HG03469 (cell line): Measurements from ENCODE around the gene ERO1A.
"Not testable (repeated sequence)": the region's sequence is repeated elsewhere in the genome, so short reads cannot be mapped to it uniquely, and the experiment has no call there.

ENCODE experiments used
- ATAC-seq: cut with Tn5 transposase; IDR thresholded peaks from one replicate; pipeline ENCODE4 v1.9.1; 2021; ENCODE audit warnings: mild to moderate bottlenecking, moderate library complexity, moderate number of reproducible peaks; ENCODE audit not compliant: unreplicated experiment

ERO1A gene, protein sequence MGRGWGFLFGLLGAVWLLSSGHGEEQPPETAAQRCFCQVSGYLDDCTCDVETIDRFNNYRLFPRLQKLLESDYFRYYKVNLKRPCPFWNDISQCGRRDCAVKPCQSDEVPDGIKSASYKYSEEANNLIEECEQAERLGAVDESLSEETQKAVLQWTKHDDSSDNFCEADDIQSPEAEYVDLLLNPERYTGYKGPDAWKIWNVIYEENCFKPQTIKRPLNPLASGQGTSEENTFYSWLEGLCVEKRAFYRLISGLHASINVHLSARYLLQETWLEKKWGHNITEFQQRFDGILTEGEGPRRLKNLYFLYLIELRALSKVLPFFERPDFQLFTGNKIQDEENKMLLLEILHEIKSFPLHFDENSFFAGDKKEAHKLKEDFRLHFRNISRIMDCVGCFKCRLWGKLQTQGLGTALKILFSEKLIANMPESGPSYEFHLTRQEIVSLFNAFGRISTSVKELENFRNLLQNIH

DNA sequence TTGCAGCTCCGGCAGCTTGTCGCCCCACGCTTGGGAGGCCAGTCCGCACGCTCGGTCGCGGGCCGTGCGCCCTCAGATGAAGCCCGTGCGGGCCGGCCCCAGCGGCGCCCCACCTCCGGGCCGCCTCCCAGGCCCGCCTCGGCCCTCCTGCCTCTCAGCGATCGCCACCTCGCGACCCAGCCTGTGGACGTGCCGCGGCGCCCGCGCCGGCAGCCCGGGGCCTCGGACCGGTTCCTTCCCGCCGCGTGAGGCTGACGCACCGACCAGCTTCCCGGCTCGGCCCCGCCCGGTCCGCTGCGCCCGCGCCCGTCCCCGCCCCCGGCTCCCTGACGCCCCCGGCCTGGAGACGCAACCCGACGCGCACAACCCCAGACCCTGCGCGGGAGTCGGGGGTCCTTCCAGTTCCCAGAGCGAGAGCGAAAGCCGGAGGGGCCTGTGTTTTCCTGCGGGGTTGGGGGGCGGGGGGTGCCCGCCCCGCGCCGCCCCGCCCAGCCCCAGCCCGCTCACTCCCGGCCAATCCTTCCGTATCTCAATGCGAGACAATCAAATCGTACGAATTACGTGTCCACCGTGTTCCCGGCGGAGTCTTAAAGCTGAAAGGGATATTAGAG is at the start of gene ERO1A:
Gene ERO1A (minus strand): TSS at position 78 of the 611 bp plus-strand sequence. CDS start 77 bp downstream, at position 1.
- peak; percentile 42 for ATAC-seq

DNA sequence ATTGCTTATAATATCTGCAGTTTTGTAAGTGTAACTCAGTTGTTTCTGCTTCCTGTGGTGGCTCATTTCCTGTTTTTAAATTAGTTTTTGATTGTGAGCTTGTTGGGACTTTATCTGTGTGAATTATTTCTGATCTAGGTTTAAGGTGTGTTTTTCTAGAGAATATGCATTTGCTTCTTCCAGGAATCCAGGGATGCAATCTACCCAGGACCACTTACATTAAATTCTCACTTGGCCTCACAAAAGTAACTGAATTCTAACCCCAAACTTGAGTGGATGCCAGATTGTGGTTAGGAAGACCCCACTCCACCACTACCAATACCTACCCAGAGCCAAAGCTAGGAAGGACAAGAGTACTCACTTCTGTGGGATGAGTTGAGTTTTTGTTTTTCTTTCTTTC is 46.5 kb upstream of the ERO1A start:
- ATAC-seq, result no peak

DNA sequence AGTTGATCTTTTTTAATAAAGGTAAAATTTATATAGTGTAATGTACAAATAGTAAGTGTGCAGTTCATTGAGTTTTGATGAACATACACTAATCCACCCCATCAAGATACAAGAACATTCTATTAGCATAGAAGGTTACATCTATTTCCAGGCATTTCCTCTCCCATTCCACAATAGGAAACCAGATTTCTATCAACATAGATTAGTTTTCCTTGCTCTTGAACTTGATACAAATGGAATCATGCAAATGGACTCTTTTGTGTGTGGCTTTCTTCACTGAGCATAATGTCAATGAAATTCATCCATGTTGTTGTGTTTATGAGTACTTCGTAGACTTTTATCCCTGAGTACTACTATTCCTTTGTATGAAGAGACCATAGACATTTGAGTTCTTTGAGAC is 45.4 kb upstream of the ERO1A start:
- ATAC-seq, result no peak

DNA sequence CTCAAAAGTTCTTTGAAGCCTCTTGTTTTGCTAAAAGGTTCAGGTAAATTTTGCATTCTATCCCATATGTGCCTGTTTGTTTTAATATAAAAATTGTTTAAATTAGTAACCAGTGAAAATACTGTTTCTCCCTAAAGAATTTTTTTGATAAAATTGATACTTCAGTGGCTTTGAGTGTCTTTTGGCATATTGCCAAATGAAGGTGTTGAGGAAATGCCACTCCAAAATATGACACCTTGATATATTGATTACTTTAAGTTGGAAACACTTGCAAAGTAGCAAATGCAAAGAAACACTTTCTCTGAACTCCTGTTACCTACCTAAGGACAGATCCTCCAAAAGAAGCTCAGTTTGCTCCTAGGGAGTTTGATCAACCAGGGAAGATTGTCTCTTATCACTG is 43.1 kb upstream of the ERO1A start:
- no peak for ATAC-seq

DNA sequence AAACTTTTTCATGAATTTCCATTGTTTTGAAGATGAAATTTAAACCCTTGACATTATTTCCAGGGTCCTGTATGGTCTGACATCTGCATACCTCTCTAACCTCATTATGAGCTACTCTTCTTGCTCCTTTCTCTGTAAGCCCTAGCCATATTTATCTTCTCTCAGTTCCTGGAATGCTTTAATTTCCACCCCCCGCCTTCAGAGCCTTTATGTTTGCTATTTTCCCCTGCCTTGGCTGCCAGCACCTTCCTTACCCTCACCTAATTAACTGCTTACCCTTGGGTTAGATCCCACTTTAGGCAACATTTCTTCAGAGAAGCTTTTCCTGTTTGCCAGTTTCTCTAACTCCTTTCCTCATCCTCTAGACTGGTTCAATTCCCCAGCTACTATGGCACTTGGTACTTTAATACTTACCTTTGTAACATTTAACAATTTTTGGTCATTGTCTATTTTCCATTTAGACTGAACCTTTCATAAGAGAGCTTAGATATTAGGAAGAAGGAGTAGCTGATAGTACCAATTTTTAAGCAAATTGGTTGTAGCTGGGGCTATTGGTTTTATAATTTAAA is 40.6 kb upstream of the ERO1A start:
- no peak for ATAC-seq

DNA sequence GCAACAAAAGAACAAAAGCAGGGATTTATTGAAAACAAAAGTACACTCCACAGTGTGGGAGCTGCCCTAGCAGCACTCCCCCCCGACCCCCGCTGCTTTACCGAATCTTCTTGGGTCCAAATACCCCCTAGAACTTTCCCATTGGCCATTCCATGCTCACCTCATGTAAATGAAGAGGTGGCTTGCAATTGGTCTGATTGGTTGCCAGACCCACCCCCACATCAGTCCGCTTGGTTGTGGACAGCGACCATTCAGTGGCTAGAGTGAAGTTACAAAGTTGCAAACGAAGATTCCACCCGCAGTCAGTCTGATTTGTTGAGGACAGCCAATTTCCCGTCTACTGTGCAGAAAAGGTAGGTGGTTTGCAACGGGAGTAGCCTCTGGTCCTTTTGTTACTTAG is 38.5 kb upstream of the ERO1A start:
- no peak for ATAC-seq

DNA sequence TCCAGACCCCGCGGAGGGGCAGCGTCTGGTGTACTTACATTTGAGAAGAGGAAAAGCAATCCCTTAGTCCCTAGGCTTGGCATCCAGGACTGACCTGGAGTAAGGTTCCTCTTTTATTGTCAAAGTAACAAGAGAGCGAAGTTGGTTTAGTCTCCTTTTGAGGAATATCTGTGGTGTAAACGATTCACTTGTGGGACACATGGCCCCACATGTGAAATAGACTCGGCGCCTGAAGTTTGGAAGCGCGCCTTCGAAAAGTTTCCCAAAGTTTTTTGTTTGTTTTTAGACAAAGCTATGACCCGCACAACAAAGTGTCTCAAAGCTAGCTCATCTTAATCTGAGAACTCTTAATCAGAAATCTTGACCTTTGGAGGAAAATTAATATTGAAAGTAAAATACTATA is 35.4 kb upstream of the ERO1A start:
- no peak for ATAC-seq

DNA sequence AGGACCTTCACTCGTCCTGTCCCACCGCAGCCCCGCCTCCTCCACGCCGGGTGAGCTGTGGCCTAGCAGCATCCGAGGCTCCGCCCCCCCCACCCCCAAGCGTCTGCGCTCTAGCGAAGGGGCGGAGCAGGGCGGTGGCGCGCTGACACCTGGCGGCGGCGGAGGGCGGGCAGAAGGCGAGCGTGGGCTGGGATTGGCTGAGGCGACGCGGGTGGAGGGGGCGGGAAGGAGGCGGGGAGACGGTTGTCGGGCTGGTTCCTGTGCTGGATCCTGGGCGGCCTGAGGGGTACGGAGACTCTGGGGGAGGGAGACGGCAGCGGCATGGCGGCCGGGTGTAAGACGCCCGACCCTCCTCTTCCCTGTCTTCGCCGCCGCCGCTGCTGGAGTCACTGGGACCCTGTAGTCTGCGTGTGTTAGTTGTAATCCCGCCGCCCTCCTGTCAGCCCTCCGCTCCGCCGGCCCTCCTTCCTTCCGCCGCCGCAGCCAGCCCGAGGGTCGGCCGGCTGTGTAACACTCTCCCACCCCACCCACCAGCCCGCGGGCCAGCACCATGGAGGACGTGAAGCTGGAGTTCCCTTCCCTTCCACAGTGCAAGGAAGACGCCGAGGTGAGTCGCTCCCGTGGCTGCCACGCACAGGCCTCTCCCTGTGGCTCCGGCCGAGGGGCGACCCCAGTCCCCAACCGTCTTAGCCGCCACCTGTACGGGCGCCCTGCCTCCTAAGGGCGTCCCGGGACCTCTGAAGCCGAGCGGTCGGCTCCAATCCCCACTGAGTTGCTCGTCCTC is 34.8 kb upstream of the ERO1A start, which contains the start of gene STYX:
Gene STYX (plus strand): TSS at position 242 of the 784 bp plus-strand sequence. CDS start 309 bp downstream, at position 551.
- peak; percentile 90 for ATAC-seq

DNA sequence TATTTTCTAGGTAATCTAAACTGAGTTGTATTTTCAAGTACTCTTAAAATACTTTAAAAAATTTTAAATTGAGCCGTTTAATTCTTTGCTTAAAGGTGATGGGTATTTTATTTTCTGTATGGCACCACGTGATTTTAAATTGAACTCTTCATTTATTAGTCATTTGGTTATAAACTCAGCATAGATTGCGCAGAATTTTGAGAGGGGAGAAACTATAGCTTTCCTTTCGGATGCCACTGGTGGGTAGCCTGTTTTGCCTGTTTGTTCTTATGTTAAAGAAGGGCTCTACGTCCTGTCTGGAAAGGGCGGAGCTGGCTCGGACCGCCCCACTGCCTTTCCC is 34.2 kb upstream of the ERO1A start:
- ATAC-seq, result no peak

DNA sequence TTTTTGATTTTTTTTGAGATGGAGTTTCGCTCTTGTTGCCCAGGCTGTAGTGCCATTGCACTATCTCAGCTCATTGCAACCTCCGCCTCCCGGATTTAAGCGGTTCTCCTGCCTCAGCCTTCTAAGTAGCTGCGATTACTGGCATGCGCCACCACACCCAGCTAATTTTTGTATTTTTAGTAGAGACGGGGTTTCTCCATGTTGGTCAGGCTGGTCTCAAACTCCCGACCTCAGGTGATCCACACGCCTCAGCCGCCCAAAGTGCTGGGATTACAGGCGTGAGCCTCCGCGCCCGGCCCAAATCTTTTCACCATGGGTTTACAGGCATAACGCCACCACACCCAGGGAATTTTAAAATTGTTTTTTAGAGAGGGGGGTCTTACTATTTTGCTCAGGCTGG is 33.7 kb upstream of the ERO1A start:
- not testable (repeated sequence) for ATAC-seq

DNA sequence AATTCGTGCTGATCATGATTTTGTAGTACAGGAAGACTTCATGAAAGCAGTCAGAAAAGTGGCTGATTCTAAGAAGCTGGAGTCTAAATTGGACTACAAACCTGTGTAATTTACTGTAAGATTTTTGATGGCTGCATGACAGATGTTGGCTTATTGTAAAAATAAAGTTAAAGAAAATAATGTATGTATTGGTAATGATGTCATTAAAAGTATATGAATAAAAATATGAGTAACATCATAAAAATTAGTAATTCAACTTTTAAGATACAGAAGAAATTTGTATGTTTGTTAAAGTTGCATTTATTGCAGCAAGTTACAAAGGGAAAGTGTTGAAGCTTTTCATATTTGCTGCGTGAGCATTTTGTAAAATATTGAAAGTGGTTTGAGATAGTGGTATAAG is 32.2 kb upstream of the ERO1A start:
- ATAC-seq, result not testable (repeated sequence)

DNA sequence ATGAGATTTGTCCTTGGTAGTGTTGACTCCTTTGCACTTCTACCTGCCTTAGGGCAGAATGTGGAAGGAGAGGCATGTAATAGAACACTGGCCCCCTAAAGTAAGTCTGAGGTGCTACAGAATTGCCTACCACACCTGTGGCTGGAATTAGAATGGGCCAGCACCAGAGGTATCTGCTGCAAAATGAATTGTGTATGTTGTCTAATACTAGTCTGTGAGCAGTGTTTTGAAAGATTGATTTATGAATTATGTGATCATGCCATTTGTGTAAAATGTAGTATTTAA is 28.9 kb upstream of the ERO1A start:
- ATAC-seq, result no peak

DNA sequence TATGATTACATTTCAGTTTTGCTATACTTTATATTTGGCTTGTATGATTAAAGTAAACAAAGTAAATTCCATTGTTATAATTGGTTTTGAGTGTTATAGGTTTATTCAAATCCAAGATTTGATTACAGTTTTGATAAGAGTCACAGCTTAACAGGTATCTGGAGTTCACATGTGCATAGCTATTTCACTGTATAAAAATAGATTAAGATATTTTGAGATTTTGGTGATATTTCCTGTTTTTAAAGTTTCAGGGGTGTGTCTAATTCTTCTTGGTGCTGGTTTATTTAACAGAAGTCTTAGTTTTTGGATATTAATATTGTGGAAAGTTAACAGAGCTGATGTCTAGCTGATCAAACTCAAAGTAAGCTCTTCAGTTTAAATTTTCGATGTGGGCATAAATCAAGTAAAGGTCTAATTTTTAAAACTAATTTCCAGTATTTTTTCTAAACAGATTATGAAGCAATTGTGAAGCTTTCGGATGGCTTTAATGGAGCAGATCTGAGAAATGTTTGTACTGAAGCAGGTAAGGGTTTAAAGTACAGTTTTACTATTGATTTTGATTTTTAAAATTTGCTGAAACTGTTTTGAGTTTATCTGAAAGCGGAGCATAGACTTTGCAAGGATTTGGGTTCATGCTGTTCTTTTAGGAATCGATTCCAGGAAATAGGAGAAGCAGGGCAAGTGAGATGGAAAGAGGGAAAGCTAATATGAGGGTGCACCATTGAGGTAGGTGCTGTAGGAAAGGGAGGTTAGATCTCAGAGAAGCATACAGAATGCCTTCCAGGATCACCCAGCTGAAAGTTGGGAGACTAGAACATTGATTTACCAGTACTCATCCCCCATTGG is 28.4 kb upstream of the ERO1A start:
- no peak for ATAC-seq

DNA sequence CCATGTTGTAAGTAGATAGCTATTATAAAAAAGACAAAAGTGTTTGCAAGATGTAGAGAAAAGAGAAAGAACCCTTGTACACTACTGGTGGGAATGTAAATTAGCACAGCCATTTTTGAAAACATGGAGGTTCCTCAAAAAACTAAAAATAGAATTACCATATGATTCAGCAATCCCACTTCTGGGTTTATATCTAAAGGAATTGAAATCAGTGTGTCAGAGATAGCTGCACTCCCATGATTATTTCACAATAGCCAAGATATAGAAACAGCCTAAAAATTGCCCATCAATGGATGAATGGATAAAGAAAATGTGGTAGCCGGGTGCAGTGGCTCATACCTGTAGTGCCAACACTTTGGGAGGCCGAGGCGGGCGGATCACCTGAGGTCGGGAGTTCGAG is 20.8 kb upstream of the ERO1A start:
- no peak for ATAC-seq

DNA sequence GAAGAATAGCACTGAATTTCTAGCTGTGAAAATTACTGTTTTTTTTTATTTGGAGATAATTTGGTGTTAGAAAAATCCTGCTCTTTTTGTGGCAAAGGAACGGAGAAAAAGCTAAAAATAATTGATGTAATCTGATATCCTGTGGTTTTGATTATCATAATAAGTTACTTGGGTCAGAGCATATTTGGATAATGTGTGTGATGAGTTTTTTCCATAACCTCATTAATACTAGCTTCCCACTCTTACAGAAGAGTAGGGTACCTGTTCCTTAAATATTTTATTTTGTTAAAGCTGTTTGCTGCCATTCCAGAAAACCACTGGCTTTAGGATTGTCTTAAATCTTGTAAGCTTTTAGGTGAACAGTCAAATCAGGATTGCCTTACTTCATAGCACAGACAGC is 16.3 kb upstream of the ERO1A start:
- no peak for ATAC-seq

DNA sequence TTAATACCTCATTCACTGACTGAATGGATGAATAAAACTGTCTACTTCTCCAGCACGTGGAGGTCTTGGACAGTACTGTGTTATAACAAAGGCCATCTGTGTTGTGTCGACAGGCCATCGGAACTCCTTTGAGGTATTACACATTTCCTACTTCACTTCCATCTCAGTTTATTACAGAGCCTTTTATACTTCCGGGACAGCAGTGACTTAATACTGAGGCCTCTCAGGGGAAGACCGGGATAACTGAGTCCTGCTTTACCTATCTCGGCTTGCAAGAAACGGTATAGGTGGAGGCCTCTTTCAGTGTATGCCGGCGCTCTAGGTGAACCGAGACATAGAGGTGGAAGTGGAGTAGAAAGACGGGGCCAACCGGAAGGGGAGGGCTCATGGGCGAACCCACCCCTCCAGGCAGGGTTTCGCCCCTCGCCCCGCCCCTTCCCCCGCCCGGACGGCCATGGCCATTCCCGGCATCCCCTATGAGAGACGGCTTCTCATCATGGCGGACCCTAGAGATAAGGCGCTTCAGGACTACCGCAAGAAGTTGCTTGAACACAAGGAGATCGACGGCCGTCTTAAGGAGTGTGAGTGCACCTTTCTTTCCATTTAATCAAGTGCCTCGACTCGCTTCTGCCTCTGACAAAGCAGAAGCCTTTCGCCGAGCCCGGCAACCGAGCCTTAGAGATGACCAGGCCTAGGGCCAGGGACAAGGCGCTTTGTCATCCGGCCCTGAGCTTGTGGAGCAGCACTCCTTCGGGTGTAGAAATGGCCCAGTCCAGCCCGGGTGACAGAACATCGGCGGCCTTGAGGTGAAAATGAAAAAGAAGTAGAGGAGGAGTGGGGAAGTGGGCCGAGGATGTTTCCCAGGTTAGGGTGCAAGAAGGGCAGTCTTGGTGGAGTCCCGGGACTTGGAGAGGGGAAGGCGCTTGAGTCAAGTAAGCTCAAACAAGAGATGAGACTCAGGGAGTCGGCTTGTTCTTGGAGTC is 11.7 kb upstream of the ERO1A start, which contains the start of gene PSMC6:
Gene PSMC6 (plus strand): TSS at position 477 of the 983 bp plus-strand sequence. CDS start 20 bp downstream, at position 497.
- peak; percentile 89 for ATAC-seq

DNA sequence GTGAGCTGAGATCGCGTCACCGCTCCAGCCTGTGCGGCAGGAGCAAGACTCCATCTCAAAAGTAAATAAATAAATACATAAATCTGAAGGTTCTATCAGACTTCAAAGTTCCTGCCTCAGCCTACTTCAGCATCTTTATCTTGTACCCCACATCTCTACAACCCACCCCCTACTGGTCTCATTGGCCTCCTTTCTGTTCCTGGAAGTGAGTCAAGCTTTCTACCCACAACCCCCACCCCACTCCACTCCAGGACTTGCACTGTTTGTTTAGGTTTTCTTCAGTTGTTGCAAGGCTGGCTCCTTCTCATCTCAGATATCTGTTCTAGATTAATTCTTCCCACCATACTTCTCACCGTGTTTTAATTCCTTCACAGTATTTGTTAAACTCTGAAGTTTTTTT is 10.9 kb upstream of the ERO1A start:
- ATAC-seq, result no peak

DNA sequence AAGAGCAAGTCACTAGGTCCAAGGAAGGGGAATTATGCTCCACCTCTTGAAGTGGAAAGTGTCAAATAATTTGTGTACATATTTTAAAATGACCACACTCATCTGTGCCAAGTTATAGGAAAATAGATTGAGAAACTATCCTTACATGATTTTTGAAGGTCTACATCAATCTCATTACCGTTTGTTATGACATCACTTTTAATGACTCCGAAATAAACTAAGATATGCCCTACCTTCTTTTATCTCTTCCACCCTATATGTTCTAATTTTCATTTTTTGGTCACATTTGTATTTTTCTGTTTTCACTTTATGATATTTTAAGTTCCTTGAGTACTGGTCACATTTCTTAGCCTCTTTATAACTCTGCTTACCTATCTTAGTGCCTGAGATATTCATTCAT is 8.3 kb upstream of the ERO1A start:
- no peak for ATAC-seq

DNA sequence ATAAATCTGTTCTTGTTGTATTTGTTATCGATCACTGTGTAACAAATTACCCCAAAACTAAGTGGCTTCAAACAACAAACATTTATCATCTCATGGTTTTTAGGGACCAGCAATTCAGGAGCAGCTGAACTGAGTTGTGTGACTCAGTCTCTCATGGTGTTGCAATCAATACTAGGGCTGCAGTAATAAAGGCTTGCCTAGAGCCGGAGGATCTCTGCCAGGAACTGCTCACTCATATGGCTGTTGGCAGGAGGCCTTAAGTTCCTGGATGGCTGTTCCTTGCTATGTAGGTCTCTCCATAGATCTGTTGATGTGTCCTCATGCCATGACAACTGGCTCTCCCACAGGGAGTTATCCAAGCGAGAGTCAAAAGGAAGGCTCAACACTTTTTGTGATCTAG is 7.9 kb upstream of the ERO1A start:
- no peak for ATAC-seq
